GM23248 (cell line): ENCODE data around the gene ALPK1.

ENCODE experiments used
- EZH2 ChIP-seq: fragments of 200-600 bp; sonication (generic); IDR thresholded peaks from 2 replicates; pipeline ENCODE4 v1.6.1; 2018; ENCODE audit warnings: antibody characterized with exemption, mild to moderate bottlenecking; ENCODE audit not compliant: insufficient read depth, poor library complexity, severe bottlenecking
- EZH2phosphoT487 ChIP-seq: fragments of 200-600 bp; sonication (generic); IDR thresholded peaks from 2 replicates; pipeline ENCODE4 v1.6.1; 2018; ENCODE audit warnings: antibody characterized with exemption, moderate library complexity, mild to moderate bottlenecking, low read depth; ENCODE audit not compliant: insufficient read depth

DNA sequence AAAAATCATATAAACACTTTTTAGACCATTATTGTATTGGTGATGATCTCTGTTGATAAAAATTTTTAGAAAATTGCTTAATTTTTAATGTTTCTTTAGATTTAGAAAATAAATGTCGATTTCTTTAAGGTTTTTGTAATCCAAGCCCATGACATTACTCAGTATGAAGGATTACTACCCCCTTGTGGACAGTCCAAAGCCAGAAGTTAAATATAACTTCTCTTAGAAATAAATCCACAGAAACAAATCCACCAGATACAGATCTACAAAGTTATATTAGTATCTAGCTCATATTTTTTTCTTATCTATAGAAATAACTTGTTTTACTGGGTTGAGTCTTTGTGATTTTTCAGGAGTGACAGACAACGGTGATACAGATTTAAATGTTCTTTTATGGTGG is 30.3 kb upstream of the ALPK1 start:
- TF ChIP-seq EZH2 (no peak), EZH2phosphoT487 (no peak)
